Measurements from ENCODE around the gene FLRT2.

Gene FLRT2

DNA sequence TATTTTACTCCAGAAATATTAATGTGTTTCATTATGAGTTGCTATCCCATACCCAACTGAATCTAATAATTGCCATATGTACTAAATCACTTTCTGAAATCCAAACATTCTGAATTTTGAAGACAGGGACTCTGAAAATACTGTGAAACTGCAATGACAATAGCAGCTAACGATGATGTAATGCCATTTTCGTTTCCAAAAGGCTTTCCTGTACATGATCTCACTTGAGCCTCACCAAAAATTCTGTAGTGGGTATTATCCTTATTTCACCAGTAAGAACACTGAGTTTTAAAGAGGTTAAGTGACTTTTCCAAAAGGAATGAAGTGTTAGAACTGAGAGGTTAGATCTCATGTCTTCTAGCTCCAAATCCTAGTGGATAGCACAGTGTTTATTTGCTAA, 133.3 kb downstream of the FLRT2 start:
- no peak for TF ChIP-seq FOXP2 (optimal IDR thresholded peaks at IDR 0.05; ENCODE audit: borderline replicate concordance, extremely low read depth, extremely low read length, insufficient read depth)
- TF ChIP-seq, protein P1, sequence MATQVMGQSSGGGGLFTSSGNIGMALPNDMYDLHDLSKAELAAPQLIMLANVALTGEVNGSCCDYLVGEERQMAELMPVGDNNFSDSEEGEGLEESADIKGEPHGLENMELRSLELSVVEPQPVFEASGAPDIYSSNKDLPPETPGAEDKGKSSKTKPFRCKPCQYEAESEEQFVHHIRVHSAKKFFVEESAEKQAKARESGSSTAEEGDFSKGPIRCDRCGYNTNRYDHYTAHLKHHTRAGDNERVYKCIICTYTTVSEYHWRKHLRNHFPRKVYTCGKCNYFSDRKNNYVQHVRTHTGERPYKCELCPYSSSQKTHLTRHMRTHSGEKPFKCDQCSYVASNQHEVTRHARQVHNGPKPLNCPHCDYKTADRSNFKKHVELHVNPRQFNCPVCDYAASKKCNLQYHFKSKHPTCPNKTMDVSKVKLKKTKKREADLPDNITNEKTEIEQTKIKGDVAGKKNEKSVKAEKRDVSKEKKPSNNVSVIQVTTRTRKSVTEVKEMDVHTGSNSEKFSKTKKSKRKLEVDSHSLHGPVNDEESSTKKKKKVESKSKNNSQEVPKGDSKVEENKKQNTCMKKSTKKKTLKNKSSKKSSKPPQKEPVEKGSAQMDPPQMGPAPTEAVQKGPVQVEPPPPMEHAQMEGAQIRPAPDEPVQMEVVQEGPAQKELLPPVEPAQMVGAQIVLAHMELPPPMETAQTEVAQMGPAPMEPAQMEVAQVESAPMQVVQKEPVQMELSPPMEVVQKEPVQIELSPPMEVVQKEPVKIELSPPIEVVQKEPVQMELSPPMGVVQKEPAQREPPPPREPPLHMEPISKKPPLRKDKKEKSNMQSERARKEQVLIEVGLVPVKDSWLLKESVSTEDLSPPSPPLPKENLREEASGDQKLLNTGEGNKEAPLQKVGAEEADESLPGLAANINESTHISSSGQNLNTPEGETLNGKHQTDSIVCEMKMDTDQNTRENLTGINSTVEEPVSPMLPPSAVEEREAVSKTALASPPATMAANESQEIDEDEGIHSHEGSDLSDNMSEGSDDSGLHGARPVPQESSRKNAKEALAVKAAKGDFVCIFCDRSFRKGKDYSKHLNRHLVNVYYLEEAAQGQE (IDR thresholded peaks at IDR 0.05; ENCODE audit: insufficient read depth in 1 of 2, low read depth in 2 of 2, low read length in 2 of 2) = no peak
- no peak for TF ChIP-seq POLR2AphosphoS5 (IDR thresholded peaks at IDR 0.05; ENCODE audit: low read depth, low read length)

DNA sequence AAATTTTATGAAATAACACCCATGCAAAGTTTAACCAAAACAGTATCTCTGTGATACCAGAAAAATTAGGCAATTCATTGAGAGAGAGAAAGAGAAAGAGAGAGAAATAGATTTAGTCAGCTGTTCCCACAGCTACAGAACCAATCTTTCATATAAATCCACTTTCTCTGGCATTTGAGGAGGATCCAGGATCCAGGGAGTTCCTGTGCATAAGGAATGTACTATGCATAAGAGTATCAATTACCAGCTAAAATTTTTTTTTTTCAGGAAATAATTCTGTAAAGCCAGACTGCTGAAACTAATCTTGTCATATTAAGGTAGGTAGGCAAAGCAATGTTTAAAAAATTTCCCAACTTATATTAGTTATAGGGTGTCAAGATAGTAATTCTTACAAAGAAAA, 133.7 kb downstream of the FLRT2 start:
- TF ChIP-seq FOXP2 (optimal IDR thresholded peaks at IDR 0.05; ENCODE audit: borderline replicate concordance, extremely low read depth, extremely low read length, insufficient read depth) (no peak), SIN3A (IDR thresholded peaks at IDR 0.05; ENCODE audit: borderline replicate concordance, insufficient read depth, low read length) (no peak), POLR2AphosphoS5 (IDR thresholded peaks at IDR 0.05; ENCODE audit: low read depth, low read length) (no peak), TAF1 (IDR thresholded peaks at IDR 0.05; ENCODE audit: borderline replicate concordance, insufficient read depth, low read length) (no peak)
- TF ChIP-seq, protein P1 (IDR thresholded peaks at IDR 0.05; ENCODE audit: insufficient read depth in 1 of 2, low read depth in 2 of 2, low read length in 2 of 2) = no peak

DNA sequence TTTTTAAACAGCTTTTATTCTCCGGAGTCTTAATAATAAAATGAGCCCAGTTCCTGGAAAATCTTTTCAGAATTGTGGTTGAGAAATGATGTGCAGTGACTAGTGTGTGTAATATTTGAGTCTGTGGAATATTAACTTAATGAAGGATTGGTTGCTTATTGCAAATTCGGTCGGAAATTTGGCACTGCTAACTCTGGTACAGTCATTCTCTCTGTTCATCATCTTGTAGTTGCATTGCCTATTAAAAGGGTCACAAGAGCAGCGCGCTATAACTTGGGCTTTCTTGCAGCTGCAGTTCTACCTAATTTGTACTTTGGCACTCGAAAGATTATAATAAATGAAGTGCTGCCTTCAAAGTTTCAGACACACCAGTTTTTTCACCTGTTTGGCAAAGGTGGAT, 146.0 kb downstream of the FLRT2 start:
- no peak for TF ChIP-seq POLR2AphosphoS5 (IDR thresholded peaks at IDR 0.05; ENCODE audit: low read depth, low read length)

DNA sequence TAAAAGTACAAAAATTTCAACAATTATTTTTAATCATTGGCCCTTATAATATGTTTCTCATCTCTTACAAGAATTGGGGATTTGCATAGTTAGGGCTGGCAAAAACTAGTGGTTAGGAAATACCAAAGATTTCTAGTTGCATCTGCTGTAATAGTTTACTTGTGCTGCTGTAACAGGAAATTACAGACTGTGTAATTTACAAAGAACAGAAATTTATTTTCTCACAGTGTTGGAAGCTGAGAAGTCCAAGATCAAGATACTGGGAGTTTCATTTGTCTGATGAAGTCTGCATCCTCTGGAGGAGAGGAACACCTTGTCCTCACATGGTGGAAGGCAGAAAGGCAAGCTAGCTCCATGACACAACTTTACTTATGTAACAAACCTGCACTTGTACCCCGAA, 157.0 kb downstream of the FLRT2 start:
- no peak for TF ChIP-seq POLR2AphosphoS5 (IDR thresholded peaks at IDR 0.05; ENCODE audit: low read depth, low read length)
- no peak for TF ChIP-seq TAF1 (IDR thresholded peaks at IDR 0.05; ENCODE audit: borderline replicate concordance, insufficient read depth, low read length)
- TF ChIP-seq, protein P1 (IDR thresholded peaks at IDR 0.05; ENCODE audit: insufficient read depth in 1 of 2, low read depth in 2 of 2, low read length in 2 of 2) = no peak

DNA sequence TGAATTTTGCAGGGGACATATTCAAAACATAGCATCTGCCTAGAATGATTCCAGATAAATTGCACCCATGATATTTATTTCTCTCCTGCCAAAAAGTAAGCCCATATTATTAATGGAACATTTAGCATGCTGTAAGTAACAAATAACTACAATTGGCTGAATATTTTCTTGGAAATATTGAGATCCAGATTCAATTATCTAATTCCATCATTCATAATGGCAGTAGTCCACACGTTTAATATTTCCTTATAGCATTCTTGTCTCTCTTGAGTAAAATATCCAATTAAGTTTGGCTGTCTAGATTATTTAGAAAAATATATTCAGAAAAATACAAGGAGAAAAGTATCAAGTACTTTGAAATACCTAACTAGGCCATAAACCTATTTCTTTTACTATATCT, 157.5 kb downstream of the FLRT2 start:
- no peak for TF ChIP-seq FOXP2 (optimal IDR thresholded peaks at IDR 0.05; ENCODE audit: borderline replicate concordance, extremely low read depth, extremely low read length, insufficient read depth)
- TF ChIP-seq, protein P1 (IDR thresholded peaks at IDR 0.05; ENCODE audit: insufficient read depth in 1 of 2, low read depth in 2 of 2, low read length in 2 of 2) = no peak
- no peak for TF ChIP-seq TAF1 (IDR thresholded peaks at IDR 0.05; ENCODE audit: borderline replicate concordance, insufficient read depth, low read length)
- TF ChIP-seq SIN3A (IDR thresholded peaks at IDR 0.05; ENCODE audit: borderline replicate concordance, insufficient read depth, low read length) = no peak
- no peak for TF ChIP-seq POLR2AphosphoS5 (IDR thresholded peaks at IDR 0.05; ENCODE audit: low read depth, low read length)

DNA sequence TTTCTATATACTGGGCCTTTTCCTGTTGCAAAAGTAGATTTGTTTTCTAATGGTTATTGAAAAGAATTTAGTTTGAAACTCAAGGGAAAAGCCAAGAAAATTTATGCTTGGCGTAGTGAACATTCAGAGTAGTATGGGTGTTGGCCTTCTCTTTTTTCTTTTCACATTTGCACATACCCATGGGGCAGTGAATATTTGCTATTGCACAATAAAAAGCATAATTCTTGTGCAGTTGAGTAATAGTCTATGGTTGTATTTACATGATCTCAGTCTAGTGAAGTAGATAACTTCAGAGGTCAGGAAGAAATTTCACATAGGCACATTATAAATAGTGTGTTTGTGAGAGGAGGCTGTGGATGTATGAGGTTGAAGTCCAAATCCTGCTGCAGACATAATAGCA, 158.1 kb downstream of the FLRT2 start:
- TF ChIP-seq POLR2AphosphoS5 (IDR thresholded peaks at IDR 0.05; ENCODE audit: low read depth, low read length) (no peak), SIN3A (IDR thresholded peaks at IDR 0.05; ENCODE audit: borderline replicate concordance, insufficient read depth, low read length) (no peak), TAF1 (IDR thresholded peaks at IDR 0.05; ENCODE audit: borderline replicate concordance, insufficient read depth, low read length) (no peak), FOXP2 (optimal IDR thresholded peaks at IDR 0.05; ENCODE audit: borderline replicate concordance, extremely low read depth, extremely low read length, insufficient read depth) (no peak)
- TF ChIP-seq, protein P1 (IDR thresholded peaks at IDR 0.05; ENCODE audit: insufficient read depth in 1 of 2, low read depth in 2 of 2, low read length in 2 of 2) = no peak
